ENCODE data around the gene ZSCAN5B. TPM values are rescaled to one million over a fixed set of nuclear protein-coding genes. Genes with fewer than 3 reads are reported as not detected.

Gene ZSCAN5B
- total and polyA plus RNA-seq, 2 of the 13 experiments (the other 11 are each of a cell fraction or from before 2014, with no cell fraction given), result not detected

GRCh38 chr19:56170261-56170660 lies 27.3 kb downstream of the ZSCAN5B start (continued):
- TF ChIP-seq ARID3A (IDR thresholded peaks at IDR 0.05; ENCODE audit: low read depth, low read length), result no peak; the same call in 1 of the 2 replicates
- peak; percentile 92 for TF ChIP-seq USF2 (IDR thresholded peaks at IDR 0.05; ENCODE audit: low read depth, low read length)
- peak; percentile 82 for TF ChIP-seq USF2 (CRISPR knock-in tag; IDR thresholded peaks at IDR 0.05; ENCODE audit: borderline replicate concordance)
- no peak for TF ChIP-seq ZSCAN31 (CRISPR knock-in tag; IDR thresholded peaks at IDR 0.05; ENCODE audit: low read depth)
- TF ChIP-seq ZMAT3 (CRISPR knock-in tag; conservative IDR thresholded peaks at IDR 0.05), result peak; percentile 76; the same call in 1 of the 2 replicates
- TF ChIP-seq RBAK (CRISPR knock-in tag; IDR thresholded peaks at IDR 0.05), result no peak
- peak; percentile 40; the same call in 1 of the 2 replicates for TF ChIP-seq DRAP1 (CRISPR knock-in tag; IDR thresholded peaks at IDR 0.05)
- peak; percentile 88 for TF ChIP-seq MYC (CRISPR knock-in tag; IDR thresholded peaks at IDR 0.05; ENCODE audit: borderline replicate concordance)
- TF ChIP-seq ZNF784 (CRISPR knock-in tag; IDR thresholded peaks at IDR 0.05; ENCODE audit: borderline replicate concordance), result no peak
- peak; percentile 87 for TF ChIP-seq ARNTL (CRISPR knock-in tag; IDR thresholded peaks at IDR 0.05)
- peak; percentile 72; the same call in 1 of the 2 replicates for TF ChIP-seq MAZ (IDR thresholded peaks at IDR 0.05; ENCODE audit: borderline replicate concordance, low read depth, low read length)
- TF ChIP-seq MAZ (CRISPR knock-in tag; IDR thresholded peaks at IDR 0.05; ENCODE audit: low read depth), result 0 out of 2 replicates have a peak, but pooled peaks have one; percentile 43
- TF ChIP-seq SNRNP70 (IDR thresholded peaks at IDR 0.05; ENCODE audit: low read depth, low read length), result no peak
- no peak for TF ChIP-seq RFX1 (IDR thresholded peaks at IDR 0.05)
- peak; percentile 33; the same call in 1 of the 2 replicates for TF ChIP-seq MEIS2 (CRISPR knock-in tag; IDR thresholded peaks at IDR 0.05)
- TF ChIP-seq ATF2 (CRISPR knock-in tag; IDR thresholded peaks at IDR 0.05), result 0 out of 2 replicates have a peak, but pooled peaks have one; percentile 32
- TF ChIP-seq ZFP91 (CRISPR knock-in tag; IDR thresholded peaks at IDR 0.05; ENCODE audit: borderline replicate concordance), result peak; percentile 45; the same call in 1 of the 2 replicates
- peak; percentile 52; the same call in 1 of the 2 replicates for TF ChIP-seq ZFX (CRISPR knock-in tag; IDR thresholded peaks at IDR 0.05; ENCODE audit: low read depth)
- no peak for TF ChIP-seq AGO1 (IDR thresholded peaks at IDR 0.05; ENCODE audit: low read depth, low read length, poor library complexity, severe bottlenecking)
- no peak for TF ChIP-seq HOXA5 (CRISPR knock-in tag; IDR thresholded peaks at IDR 0.05)
- peak; percentile 74 for TF ChIP-seq ZNF607 (CRISPR knock-in tag; IDR thresholded peaks at IDR 0.05; ENCODE audit: borderline replicate concordance)
- no peak for TF ChIP-seq RBM39 (IDR thresholded peaks at IDR 0.05; ENCODE audit: low read depth, low read length, poor library complexity, severe bottlenecking)
